K562 (cell line): Measurements from ENCODE around the gene MYLK4. TPM values are rescaled to one million over a fixed set of nuclear protein-coding genes. Genes with fewer than 3 reads are reported as not detected.

Experiments
- ATF7 ChIP-seq: fragments of 450-650 bp; IDR thresholded peaks from 2 replicates; pipeline ENCODE4 v1.7.1; 2014; ENCODE audit warnings: mild to moderate bottlenecking, moderate library complexity
- GABPB2 ChIP-seq: fragments of 250-450 bp; sonication (Bioruptor Pico); conservative IDR thresholded peaks from 2 replicates; pipeline ENCODE4 v1.5.1; 2021; ENCODE audit warnings: mild to moderate bottlenecking
- HDAC3 ChIP-seq: fragments of 450-650 bp; IDR thresholded peaks from 2 replicates; pipeline ENCODE4 v1.6.1; 2018; ENCODE audit warnings: borderline replicate concordance, mild to moderate bottlenecking, moderate library complexity; ENCODE audit not compliant: partially characterized antibody
- KAT7 ChIP-seq: sonication (generic); formaldehyde crosslinking; IDR thresholded peaks from 2 replicates; pipeline ENCODE4 v1.8.0; 2022; ENCODE audit warnings: missing genetic modification reagents, mild to moderate bottlenecking, borderline replicate concordance
- LARP7 ChIP-seq: fragments of 450-650 bp; IDR thresholded peaks from 2 replicates; pipeline ENCODE4 v1.6.1; 2016
- MAZ ChIP-seq, 2 experiments: fragments of 450-650 bp in 1 of 2; sonication (generic) in 1 of 2; formaldehyde crosslinking; IDR thresholded peaks in 1 of 2; conservative IDR thresholded peaks in 1 of 2; 2 replicates each; pipeline versions ENCODE4 v1.4.0 to v1.5.0; 2020; ENCODE audit warnings: mild to moderate bottlenecking in 1 of 2, missing genetic modification reagents in 1 of 2
- MTA1 ChIP-seq: fragments of 450-650 bp; IDR thresholded peaks from 2 replicates; pipeline ENCODE4 v1.6.1; 2017; ENCODE audit warnings: borderline replicate concordance
- NR4A1 ChIP-seq, 2 experiments: fragments of 250-450 bp in 1 of 2; fragments of 450-650 bp in 1 of 2; sonication (Bioruptor Pico) in 1 of 2; IDR thresholded peaks; 2 replicates each; pipeline versions ENCODE4 v1.4.0 to v1.6.1; 2016 to 2020; ENCODE audit warnings: mild to moderate bottlenecking in 2 of 2, missing compliant biosample characterization in 1 of 2, missing genetic modification characterization in 1 of 2, moderate library complexity in 1 of 2
- PTRF ChIP-seq: fragments of 450-650 bp; IDR thresholded peaks from 2 replicates; pipeline ENCODE4 v1.6.1; 2016; ENCODE audit warnings: mild to moderate bottlenecking, missing genetic modification characterization, missing compliant biosample characterization
- RCOR1 ChIP-seq, 2 experiments: IDR thresholded peaks; 2 replicates each; pipeline ENCODE4 v1.6.1; 2012; ENCODE audit warnings: low read depth in 2 of 2, low read length in 2 of 2, borderline replicate concordance in 1 of 2, improper control_type of control experiment in 1 of 2
- SAP30 ChIP-seq: fragments of 200-600 bp; sonication (generic); IDR thresholded peaks from 2 replicates; pipeline ENCODE4 v1.6.1; 2012; ENCODE audit warnings: borderline replicate concordance, low read depth, mild to moderate bottlenecking, moderate library complexity, low read length, control low read depth, inconsistent platforms; ENCODE audit not compliant: insufficient read depth, poor library complexity, severe bottlenecking
- SRSF9 ChIP-seq: fragments of 200-400 bp; formaldehyde crosslinking; IDR thresholded peaks from 2 replicates; pipeline ENCODE4 v1.6.1; 2017; ENCODE audit warnings: low read depth, low read length, borderline replicate concordance
- TEAD4 ChIP-seq, 2 experiments: sonication (generic) in 1 of 2; formaldehyde crosslinking in 1 of 2; IDR thresholded peaks; 2 replicates each; pipeline versions ENCODE4 v1.6.1 to v1.8.0; 2012 to 2022; ENCODE audit warnings: borderline replicate concordance in 1 of 2, inconsistent platforms in 1 of 2, low read length in 1 of 2, mild to moderate bottlenecking in 1 of 2, missing genetic modification reagents in 1 of 2
- ZBTB8A ChIP-seq: fragments of 450-650 bp; IDR thresholded peaks from 2 replicates; pipeline ENCODE4 v1.6.1; 2018; ENCODE audit warnings: mild to moderate bottlenecking, moderate library complexity; ENCODE audit not compliant: partially characterized antibody
- ZNF212 ChIP-seq: fragments of 450-650 bp; formaldehyde crosslinking; IDR thresholded peaks from 2 replicates; pipeline ENCODE4 v1.4.0; 2020; ENCODE audit warnings: mild to moderate bottlenecking
- ZNF77 ChIP-seq: fragments of 250-450 bp; sonication (Bioruptor Pico); IDR thresholded peaks from 2 replicates; pipeline ENCODE4 v1.5.0; 2020
- polyA plus RNA-seq, 8 experiments: library from polyadenylated mRNA; depleted of rRNA in 4 of 8; stranded (reverse) in 5 of 8; unstranded in 3 of 8; fragments of >200 nt; fragmentation: Nextera tagmentation in 2 of 8; fragmentation: Illumina TruSeq in 1 of 8; extraction: Ambion mirVana in 2 of 8; extraction: Trizol in 1 of 8; gene quantifications; 2 replicates each; pipeline versions ENCODE4 v1.2.1 to v1.2.3, GENCODE V29; 2011 to 2014; ENCODE audit warnings: inconsistent platforms in 1 of 8, missing spikeins in 1 of 8
- total RNA-seq, 7 experiments: library from RNA; depleted of rRNA in 6 of 7; stranded (reverse); fragments of >200 nt in 6 of 7; fragmentation: Illumina TruSeq in 2 of 7; extraction: Trizol in 2 of 7; gene quantifications; 2 replicates each; pipeline versions ENCODE4 v1.2.1 to v1.2.3, GENCODE V29; 2011 to 2021; ENCODE audit warnings: low replicate concordance in 1 of 7
- TF ChIP-seq, protein P1 (sequence below), 2 experiments: fragments of 450-650 bp in 1 of 2; IDR thresholded peaks; 2 replicates each; pipeline ENCODE4 v1.6.1; 2011 to 2017; ENCODE audit warnings: low read depth in 2 of 2, antibody characterized with exemption in 1 of 2, borderline replicate concordance in 1 of 2, low read length in 1 of 2, mild to moderate bottlenecking in 1 of 2, mixed read lengths in 1 of 2; ENCODE audit not compliant: control insufficient read depth in 1 of 2
- TF ChIP-seq, protein P2 (sequence below): sonication (generic); formaldehyde crosslinking; IDR thresholded peaks from 2 replicates; pipeline ENCODE4 v1.8.0; 2022; ENCODE audit warnings: missing genetic modification reagents, mild to moderate bottlenecking, borderline replicate concordance
- TF ChIP-seq, protein P3 (sequence below): fragments of 450-650 bp; IDR thresholded peaks from 2 replicates; pipeline ENCODE4 v1.6.1; 2017; ENCODE audit warnings: mild to moderate bottlenecking, moderate library complexity

MYLK4 gene
- total and polyA plus RNA-seq, 9 of the 15 experiments (the other 6 are each of a cell fraction or from before 2014, with no cell fraction given): 0.01 to 0.15 (median 0.06) TPM

DNA sequence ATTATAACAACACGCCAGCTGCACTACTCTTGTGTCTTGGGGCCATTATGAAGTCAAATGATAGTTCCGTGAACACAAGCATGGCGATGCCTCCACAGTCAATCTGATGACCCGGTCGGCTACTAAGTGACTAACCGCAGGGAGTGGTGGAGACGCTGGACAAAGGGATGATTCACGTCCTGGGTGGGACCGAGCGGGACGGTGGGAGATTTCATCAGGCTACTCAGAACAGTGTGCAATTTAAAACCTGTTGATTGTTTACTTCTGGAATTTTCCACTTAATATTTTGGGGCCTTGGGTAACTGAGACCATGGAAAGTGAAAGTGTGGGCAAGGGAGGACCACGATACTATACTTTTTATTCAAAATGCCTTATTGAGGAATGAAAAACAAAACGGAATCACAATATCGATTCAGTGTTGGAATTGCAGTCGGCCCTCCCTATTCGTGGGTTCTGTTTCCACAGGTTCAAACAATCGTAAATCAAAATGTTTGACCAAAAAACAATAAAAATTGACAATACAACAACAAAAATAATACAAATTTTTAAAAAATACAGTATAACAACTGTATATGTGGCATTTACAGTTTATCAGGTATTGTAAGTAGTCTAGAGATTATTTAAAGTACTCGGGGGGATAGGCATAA lies 66.5 kb downstream of the MYLK4 start (continued):
- TF ChIP-seq ATF7 (peak; percentile 30; the same call in 1 of the 2 replicates), MTA1 (no peak), HDAC3 (no peak), LARP7 (no peak), RCOR1 (IDR thresholded peaks at IDR 0.05; ENCODE audit: borderline replicate concordance in 1 of 2, low read depth in 2 of 2, low read length in 2 of 2) (peak in 1 of 2 experiments; percentile 76; a peak in 2 of 4 replicates), PTRF (no peak), NR4A1 (CRISPR knock-in tag; IDR thresholded peaks at IDR 0.05) (no peak), NR4A1 (tag; IDR thresholded peaks at IDR 0.05) (no peak), SAP30 (no peak), ZNF212 (CRISPR knock-in tag) (no peak), TEAD4 (IDR thresholded peaks at IDR 0.05; ENCODE audit: low read length) (peak; percentile 18; the same call in 1 of the 2 replicates), TEAD4 (CRISPR knock-in tag; IDR thresholded peaks at IDR 0.05; ENCODE audit: borderline replicate concordance) (no peak), GABPB2 (CRISPR knock-in tag) (no peak), ZBTB8A (no peak), SRSF9 (no peak), ZNF77 (no peak), KAT7 (no peak), MAZ (CRISPR knock-in tag; conservative IDR thresholded peaks at IDR 0.05 in 1 of 2, IDR thresholded peaks at IDR 0.05 in 1 of 2) (no peak)
- TF ChIP-seq, protein P1, sequence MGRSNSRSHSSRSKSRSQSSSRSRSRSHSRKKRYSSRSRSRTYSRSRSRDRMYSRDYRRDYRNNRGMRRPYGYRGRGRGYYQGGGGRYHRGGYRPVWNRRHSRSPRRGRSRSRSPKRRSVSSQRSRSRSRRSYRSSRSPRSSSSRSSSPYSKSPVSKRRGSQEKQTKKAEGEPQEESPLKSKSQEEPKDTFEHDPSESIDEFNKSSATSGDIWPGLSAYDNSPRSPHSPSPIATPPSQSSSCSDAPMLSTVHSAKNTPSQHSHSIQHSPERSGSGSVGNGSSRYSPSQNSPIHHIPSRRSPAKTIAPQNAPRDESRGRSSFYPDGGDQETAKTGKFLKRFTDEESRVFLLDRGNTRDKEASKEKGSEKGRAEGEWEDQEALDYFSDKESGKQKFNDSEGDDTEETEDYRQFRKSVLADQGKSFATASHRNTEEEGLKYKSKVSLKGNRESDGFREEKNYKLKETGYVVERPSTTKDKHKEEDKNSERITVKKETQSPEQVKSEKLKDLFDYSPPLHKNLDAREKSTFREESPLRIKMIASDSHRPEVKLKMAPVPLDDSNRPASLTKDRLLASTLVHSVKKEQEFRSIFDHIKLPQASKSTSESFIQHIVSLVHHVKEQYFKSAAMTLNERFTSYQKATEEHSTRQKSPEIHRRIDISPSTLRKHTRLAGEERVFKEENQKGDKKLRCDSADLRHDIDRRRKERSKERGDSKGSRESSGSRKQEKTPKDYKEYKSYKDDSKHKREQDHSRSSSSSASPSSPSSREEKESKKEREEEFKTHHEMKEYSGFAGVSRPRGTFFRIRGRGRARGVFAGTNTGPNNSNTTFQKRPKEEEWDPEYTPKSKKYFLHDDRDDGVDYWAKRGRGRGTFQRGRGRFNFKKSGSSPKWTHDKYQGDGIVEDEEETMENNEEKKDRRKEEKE (IDR thresholded peaks at IDR 0.05; ENCODE audit: borderline replicate concordance in 1 of 2, control insufficient read depth in 1 of 2, low read depth in 2 of 2, low read length in 1 of 2): no peak
- TF ChIP-seq, protein P2, sequence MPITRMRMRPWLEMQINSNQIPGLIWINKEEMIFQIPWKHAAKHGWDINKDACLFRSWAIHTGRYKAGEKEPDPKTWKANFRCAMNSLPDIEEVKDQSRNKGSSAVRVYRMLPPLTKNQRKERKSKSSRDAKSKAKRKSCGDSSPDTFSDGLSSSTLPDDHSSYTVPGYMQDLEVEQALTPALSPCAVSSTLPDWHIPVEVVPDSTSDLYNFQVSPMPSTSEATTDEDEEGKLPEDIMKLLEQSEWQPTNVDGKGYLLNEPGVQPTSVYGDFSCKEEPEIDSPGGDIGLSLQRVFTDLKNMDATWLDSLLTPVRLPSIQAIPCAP: no peak
- TF ChIP-seq, protein P3, sequence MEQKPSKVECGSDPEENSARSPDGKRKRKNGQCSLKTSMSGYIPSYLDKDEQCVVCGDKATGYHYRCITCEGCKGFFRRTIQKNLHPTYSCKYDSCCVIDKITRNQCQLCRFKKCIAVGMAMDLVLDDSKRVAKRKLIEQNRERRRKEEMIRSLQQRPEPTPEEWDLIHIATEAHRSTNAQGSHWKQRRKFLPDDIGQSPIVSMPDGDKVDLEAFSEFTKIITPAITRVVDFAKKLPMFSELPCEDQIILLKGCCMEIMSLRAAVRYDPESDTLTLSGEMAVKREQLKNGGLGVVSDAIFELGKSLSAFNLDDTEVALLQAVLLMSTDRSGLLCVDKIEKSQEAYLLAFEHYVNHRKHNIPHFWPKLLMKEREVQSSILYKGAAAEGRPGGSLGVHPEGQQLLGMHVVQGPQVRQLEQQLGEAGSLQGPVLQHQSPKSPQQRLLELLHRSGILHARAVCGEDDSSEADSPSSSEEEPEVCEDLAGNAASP: no peak
